HG03064 (cell line): ENCODE results near the gene NCAM1.
"Not testable (repeated sequence)": the region's sequence is repeated elsewhere in the genome, so short reads cannot be mapped to it uniquely, and the experiment has no call there.

Source experiments
- ATAC-seq: cut with Tn5 transposase; IDR thresholded peaks from one replicate; pipeline ENCODE4 v1.9.1; 2021; ENCODE audit warnings: low read depth; ENCODE audit not compliant: unreplicated experiment

Gene NCAM1

GRCh38 chr11:113018913-113019312 is 57.7 kb downstream of the NCAM1 start:
- no peak for ATAC-seq

DNA sequence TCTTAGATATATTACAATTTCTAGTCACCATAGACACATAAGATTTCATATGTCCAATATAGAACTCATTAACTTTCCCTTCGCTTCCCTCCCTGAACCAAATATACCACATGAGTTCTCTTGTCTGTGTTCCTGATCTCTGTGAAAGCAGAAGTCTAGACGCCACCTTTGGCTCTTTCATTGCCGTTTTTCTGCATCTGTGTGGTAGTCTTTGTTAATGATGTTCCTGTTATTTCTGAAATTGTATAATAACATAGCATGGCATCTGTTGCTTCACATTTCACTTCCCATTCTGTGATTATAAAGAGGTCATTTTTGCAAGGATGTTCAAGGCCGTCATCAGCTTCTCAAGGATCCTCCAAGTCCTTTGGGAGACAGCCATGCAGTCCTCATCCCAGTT is 58.5 kb downstream of the NCAM1 start:
- no peak for ATAC-seq

DNA sequence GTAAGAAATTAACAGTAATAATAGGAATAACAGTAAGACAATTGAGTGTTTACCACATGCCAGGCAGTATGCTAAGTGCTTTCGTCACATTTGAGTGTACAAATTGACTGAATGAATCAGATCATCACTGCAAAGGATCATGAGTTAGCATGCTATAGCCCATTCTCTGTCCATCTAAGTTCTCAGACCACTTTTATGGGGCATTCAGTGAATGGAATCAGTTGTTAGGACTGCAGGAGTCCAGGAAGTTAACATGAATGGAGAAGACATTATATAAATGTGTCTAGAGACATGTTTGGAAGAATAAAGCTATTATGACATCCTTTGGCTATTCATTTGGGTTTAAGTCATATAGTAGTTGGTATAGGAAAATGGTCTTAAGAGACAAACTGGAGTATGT is 59.9 kb downstream of the NCAM1 start:
- ATAC-seq = no peak

GRCh38 chr11:113022262-113022661 is 61.0 kb downstream of the NCAM1 start:
- no peak for ATAC-seq

GRCh38 chr11:113023228-113023627 is 62.0 kb downstream of the NCAM1 start:
- ATAC-seq = no peak

- no peak for ATAC-seq
Measured at GRCh38 chr11:113023986-113024385, 62.8 kb downstream of the NCAM1 start.

GRCh38 chr11:113026778-113027177 is 65.6 kb downstream of the NCAM1 start:
- ATAC-seq = no peak

- no peak for ATAC-seq
Measured at GRCh38 chr11:113034576-113034975, 73.4 kb downstream of the NCAM1 start.

- ATAC-seq = no peak
Measured at GRCh38 chr11:113035708-113036107, 74.5 kb downstream of the NCAM1 start.

GRCh38 chr11:113043698-113044097 is 82.5 kb downstream of the NCAM1 start:
- ATAC-seq = no peak

DNA sequence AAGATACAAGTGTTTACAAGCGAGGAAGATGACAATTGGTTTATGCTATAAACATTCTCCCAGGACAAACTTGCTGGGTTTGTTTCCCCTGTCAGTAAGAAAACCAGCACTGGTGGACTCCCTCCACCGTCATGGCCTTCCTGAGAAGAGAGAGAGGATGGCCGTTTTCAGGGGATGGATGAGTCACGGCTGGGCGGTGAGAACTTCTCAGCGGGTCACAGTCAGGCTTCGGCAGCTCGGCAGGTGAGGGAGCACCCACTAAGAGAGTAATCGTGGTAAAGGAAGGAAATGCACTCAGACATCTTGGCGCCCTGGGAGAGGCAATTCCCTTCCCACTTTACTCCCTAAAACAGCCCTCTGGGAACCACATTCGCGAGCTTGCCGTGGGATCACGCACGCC is 83.9 kb downstream of the NCAM1 start:
- no peak for ATAC-seq

DNA sequence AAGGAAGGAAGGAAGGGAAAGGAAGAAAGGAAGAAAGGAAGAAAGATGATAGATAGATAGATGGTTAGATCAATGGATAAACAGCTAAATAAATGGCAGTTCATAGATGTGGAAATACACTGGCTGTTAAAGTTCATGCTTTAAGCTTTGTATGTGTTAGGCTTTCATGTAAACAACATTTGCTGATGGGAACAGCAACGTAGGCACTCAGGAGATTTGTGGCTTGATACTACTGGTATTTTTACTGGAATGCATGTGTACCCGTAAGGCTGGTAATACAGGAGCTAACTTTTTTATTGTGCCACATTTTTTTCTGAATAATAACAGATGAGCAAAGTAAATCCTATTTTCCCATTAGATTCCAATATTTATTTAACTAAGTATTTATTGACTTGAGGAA is 85.6 kb downstream of the NCAM1 start:
- ATAC-seq = no peak

DNA sequence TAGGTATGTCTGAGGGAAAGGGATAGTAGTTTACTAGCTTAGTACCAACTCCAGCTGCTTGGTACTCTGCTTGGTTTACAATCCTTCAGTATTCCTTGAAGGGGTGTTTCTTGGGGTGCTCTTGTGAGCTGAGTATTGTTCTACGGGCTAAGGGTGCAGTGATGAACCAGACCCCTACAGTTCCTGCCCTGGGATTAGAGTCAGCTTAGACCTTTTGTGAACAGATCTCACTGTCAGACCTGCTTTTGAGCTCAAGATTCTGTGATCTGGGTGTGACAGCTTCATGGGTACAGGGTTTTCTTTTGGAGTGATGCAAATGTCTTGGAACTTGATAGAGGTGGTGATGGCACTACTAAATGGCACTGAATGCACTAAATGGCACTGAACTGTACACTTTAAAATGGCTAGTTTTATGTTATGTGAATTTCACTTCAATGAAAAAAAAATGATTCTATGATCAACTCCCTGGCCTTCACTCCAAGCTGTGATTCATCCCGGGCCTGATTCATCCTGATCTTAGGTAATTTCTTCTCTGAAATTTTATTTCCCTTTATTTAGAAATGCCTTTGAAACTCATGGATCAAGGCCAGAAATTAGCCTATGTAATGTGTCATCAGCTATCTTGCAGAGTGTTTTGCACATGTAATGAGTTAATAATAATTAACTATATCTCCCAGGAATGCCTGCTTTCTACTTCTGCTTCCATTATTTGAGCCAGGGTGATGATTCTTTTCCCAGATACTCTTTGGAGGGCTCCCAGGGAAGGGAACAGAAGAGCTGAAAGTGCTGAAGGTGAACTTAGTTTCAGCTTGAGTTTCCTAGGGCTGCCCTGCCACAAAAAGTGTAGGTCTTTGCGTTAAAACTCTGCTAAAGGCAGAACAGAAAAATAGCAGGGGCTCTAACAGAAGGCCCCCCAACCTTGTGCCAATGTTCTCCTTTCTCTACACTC is 87.9 kb downstream of the NCAM1 start:
- no peak for ATAC-seq

GRCh38 chr11:113053042-113053441 is 91.8 kb downstream of the NCAM1 start:
- ATAC-seq = not testable (repeated sequence)

DNA sequence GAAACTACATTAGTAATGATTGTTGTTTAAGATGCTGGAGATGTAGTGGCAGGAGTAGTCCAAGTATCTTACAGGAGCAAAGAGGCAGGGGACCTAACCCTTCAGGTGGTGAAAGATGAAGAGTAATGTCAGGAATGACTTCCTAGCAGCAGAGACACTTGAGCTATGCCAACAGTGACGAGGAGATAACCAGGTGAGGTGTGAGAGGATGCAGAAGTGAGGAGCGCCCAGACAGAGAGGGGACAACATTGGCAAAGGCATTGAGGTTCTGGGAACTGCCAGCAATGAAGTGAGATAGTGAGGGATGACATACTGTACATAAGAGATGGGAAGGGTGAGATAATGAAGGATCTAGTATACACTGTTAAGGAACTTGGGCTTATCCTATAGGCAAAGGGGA is 95.8 kb downstream of the NCAM1 start:
- ATAC-seq = no peak

GRCh38 chr11:113059548-113059947 is 98.3 kb downstream of the NCAM1 start:
- ATAC-seq = no peak

DNA sequence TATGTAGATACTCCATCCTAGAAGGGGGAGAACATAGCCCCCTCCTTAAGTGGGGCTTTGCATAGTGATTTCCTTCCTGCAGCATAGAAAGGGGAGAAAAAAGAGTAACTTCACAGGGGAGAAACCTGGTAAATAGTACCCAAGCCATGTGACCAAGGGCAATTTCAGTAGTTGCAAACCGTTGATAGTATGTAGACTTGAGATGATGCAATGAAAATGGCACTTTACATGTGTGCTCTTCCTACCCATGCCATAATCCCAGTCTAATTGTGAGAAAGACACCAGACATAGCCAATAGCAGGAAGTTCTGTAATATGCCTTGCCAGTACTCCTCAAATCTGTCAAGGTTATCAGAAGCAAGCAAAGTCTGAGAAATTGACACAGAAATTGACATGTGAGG is 104.1 kb downstream of the NCAM1 start:
- no peak for ATAC-seq

GRCh38 chr11:113072237-113072858 is 111.1 kb downstream of the NCAM1 start:
- no peak for ATAC-seq

DNA sequence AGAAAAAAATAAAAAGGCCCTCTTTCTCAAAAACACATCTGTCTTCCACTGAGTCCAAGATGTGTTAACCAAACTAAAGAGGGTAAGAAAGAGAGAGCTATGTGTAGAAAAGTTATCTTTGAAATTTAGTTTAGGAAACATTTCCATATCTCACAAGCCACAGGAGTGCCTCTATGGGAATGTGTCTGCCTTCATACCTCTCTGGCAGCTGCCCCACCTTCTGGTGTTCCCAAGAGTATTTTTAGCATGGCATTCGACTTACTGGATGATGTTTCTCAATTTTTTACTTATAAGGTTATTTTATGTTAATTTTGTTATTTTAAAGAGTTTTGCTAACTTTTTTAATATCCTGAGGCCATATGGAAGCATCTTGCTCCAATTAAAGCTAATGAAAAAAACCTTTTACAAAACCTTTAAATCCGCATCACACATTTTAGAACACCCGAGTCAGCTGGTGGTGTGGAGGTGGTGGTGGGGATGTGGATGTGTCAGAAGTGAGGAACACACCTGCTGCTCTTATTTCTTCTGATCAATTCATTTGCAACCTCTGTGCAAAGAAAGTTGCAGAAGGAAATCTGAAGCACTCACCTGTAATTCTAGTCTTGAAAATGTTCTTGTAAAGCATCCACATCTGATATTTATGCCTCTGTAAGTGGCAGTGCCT is 112.2 kb downstream of the NCAM1 start:
- ATAC-seq = no peak

DNA sequence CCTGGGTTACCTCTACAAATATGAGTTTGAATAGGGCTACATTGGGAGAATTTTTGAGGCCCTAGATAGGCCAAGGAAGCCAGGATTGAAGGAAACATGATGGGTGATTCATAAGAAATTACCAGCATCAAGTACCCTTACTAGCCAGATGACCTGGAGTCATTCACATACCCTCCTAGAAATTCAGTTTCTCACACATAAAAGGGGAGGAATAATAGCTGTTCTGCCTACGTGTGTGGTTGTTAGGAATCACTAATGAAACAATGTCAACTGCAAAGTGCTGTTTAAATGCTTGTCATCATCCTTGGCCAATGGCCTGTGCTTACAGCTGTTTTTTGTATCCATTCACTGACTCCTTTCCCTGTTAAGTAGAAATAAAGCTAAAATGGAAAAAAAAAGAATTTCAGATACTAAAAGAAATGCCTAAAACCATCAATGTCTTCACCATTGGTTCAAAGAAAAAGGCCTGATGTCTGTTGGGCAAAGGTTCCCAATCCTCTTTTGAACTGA is 114.4 kb downstream of the NCAM1 start:
- no peak for ATAC-seq

- no peak for ATAC-seq
Measured at GRCh38 chr11:113077379-113077778, 116.2 kb downstream of the NCAM1 start.
